Adipose tissue (tissue), 3 donors: ENCODE data around the gene NRAP. TPM values are rescaled to one million over a fixed set of nuclear protein-coding genes. Genes with fewer than 3 reads are reported as not detected.

Source experiments
- H3K27ac ChIP-seq: one replicate; pipeline ENCODE4 v1.5.1; 2013; ENCODE audit warnings: low read depth, low read length
- WGBS, 3 donors: extraction: QIAGEN DNeasy Blood & Tissue Kit; methylation state at CpG; one replicate each; pipeline ENCODE4 v1.1.7; 2013; 5-methylcytosine and 5-hydroxymethylcytosine counted together
- polyA plus RNA-seq, 3 donors: library from polyadenylated mRNA; stranded (reverse); fragments of 200-250 nt; gene quantifications; one replicate each; pipeline ENCODE4 v1.2.3, GENCODE V29; 2013
- donor health status: healthy with polysubstance abuse.
- donor health status: Bipolar disorder and iron deficiency.
- donor health status: healthy.

Gene NRAP
- polyA plus RNA-seq, 3 donors, result 0.04 to 0.22 (median 0.07) TPM

DNA sequence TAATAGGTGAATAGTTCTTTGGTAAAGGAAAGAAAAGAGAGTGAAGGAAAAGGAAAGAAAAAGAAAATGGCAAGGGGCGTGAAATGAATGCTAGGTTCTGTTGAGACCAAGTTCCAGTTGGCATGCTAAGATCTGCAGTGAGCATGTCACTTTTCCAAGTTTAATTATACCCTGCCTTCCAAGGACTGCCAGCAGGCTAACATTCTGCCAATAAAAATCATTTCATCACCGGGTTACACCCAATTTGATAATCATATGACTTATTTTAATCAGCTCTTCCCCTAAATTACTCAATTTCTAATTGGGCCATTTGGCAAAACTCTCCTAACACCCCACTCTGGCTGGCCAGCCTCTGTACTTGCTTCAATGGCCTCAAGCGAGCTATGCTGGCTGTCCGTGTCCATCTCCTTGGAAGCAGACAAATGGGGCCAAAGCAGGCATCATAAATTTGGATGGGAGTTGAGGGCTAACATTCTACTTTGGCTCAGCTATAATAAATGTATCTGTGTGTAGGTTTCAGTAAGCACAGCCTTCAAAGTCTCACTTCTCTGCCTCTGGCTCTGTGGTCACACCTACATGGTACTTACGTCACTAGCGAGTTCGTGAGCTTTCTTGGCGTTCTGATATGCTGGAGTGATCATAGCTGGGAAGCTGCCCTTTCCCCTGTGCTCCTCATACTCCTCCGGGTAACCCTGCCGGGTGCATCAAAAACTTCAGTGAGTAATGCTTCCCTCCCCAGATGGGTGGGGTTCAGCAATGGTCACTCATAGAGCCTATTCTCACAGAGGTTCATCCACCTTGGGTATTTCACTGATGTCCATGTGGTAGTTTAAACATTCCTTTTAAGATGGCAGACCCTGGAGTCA is 17.3 kb downstream of the NRAP start:
- WGBS, 3 donors, result 68 to 90% (median 75%) methylated on average over 10 of the region's 10 CpGs
- no peak overlapping the region for H3K27ac ChIP-seq

DNA sequence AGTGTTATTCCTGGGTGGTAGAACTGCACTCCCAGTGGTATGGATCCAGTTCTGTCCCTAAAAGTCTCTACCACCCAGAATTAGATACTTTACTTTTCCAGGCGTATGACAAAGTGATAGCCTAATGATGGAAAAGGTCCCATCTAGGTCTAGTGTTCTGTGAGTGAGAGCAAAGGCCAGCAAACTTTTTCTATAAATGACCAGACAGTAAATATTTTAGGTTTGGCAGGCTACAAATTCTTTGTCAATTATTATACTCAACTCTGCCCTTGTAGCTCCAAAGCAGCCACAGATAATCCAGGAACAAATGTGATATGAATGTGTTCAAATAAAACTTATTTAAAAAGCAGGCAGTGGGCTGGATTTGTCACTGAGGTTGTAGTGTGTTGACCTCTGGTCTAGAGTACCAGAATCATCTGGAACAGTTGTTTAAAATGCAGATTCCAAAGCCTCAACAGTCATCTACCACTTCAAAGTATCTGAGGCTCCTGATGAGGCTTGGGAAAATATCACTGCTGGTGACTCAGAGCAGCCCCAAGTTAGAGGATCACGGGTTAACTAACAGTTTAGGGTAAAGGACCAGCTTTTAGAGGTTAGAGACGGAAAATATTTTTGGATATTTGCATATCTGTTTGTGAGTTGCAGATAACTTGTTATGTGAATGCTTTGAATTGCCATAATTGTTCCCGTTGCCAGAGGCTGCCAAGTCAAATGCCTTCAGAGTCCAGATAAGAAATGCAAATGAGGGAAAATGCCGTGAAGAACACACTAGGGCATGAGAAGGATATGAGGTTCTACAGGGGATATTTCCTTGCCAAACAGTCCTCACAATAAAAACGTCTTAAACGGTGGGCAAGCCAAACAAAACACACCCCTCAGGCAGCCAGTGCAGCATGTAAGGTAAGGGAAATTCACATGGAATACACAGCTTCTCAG is 19.4 kb downstream of the NRAP start:
- H3K27ac ChIP-seq, result no peak overlapping the region
- 14 to 37% (median 35%) methylated on average over 7 of the region's 7 CpGs for WGBS, 3 donors

DNA sequence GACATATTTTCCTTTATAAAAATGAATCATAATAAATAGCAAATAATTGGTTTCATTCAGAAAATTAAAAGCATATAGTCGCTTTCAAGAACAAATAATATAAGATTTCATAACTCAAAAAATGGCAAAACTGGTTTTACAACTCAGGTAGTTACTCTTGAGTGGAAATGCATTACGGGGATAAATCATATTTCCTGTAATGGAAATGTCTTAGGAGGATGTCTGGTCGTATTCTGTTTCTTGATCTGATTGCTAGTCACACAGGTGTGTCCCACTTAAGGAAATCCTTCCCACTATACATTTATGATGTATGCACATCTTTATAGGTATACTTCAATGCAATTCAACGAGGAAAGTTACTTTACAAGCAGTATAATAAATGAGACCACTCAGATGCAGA is 20.7 kb downstream of the NRAP start:
- WGBS, 3 donors, result 77 to 81% (median 78%) methylated on average over 4 of the region's 4 CpGs
- H3K27ac ChIP-seq, result no peak overlapping the region

DNA sequence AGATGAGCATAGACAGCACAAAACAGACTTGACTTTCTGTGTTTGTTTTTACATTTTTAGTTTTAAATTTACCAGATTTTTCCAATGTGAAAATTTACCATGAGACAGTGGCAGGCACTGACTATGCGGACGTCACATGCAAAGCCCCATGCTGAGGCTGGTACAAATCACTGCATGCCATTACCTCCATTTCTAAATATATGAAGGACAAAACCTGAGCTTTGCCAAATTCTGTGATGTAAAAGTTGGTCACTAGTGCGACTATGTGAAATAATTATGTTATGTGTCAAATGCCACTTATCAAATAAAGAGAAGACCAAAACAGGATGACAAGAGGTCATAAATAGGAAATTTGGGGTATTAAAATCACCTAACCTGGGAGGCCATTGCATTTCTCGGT is 22.1 kb downstream of the NRAP start:
- 68 to 86% (median 82%) methylated on average over 4 of the region's 4 CpGs for WGBS, 3 donors
- no peak overlapping the region for H3K27ac ChIP-seq

GRCh38 chr10:113639966-113640365 is 23.9 kb downstream of the NRAP start:
- WGBS, 3 donors, result 78 to 81% (median 78%) methylated on average over 3 of the region's 3 CpGs
- H3K27ac ChIP-seq, result no peak overlapping the region

DNA sequence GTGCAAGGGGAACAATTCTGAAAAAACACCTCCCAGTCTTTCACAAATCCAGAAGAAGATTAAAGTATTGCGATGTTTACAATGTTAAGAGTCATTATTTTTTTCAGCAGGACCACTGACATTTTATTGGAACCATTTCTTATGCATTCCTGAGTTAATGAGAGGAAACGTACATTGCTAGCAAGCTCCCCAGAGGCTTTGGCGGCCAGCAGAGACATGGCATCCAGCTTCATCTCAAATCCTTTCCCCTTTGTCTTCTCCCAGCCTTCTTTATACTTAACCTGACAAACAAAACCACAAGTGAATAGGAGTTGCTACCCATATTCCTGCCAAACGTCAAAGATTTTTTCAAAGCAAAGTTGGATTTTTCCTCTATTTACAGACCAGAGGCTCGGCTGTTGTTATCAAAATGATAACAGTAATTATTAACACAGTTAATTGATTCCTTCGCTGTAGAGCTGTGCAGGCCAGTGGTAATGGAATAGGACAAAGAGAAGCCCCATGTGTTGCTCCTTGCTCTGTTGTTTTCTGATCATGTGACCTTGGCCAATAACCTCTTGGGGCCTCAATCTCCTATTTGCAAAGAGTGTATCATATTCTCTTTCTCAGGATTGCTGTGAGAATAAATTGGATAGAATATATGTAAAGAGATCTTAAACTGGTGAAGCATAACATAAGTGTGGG is 32.0 kb downstream of the NRAP start:
- 20 to 57% (median 56%) methylated on average over 6 of the region's 6 CpGs for WGBS, 3 donors

GRCh38 chr10:113630929-113631533 is 32.8 kb downstream of the NRAP start:
- no peak overlapping the region for H3K27ac ChIP-seq
- 56 to 92% (median 87%) methylated on average over 5 of the region's 5 CpGs for WGBS, 3 donors

More for the DNA sequence above, 32.0 kb downstream of the NRAP start:
- H3K27ac ChIP-seq, result no peak overlapping the region

- 84 to 86% (median 84%) methylated on average over 2 of the region's 2 CpGs for WGBS, 3 donors
- H3K27ac ChIP-seq, result no peak overlapping the region
These were observed 35.2 kb downstream of the NRAP start for GRCh38 chr10:113628607-113629153.

- 61 to 64% (median 61%) methylated on average over 6 of the region's 6 CpGs for WGBS, 3 donors
These were observed 36.0 kb downstream of the NRAP start for GRCh38 chr10:113627836-113628235.

DNA sequence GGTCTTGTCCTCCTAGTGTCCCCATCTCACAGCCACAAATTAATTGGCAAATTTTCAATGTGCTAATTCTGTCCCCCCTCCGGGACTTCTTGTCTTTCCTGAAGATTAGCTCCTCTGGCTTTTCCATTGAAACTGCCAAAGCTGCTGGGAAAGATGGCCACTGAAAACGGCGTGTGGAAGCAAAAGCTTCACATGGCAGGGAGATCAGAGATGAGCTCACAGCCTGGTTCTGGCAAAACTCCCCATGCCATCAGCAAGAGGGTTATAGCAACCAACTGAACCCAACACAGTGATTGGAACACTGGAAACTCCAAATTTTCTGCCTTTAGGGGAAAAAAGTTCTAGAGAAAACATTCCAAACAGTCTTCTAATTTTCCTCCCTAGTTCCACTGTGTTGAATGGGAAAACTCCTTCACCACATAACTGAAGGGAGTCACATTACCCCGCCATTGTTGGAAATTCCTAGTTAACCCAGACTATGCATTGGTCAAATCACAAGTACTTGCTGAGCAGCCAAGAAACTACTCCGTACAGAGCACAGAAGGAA is 37.0 kb downstream of the NRAP start:
- H3K27ac ChIP-seq, result no peak overlapping the region
- 50 to 67% (median 61%) methylated on average over 5 of the region's 5 CpGs for WGBS, 3 donors

More at GRCh38 chr10:113627836-113628235, 36.0 kb downstream of the NRAP start:
- H3K27ac ChIP-seq, result no peak overlapping the region

DNA sequence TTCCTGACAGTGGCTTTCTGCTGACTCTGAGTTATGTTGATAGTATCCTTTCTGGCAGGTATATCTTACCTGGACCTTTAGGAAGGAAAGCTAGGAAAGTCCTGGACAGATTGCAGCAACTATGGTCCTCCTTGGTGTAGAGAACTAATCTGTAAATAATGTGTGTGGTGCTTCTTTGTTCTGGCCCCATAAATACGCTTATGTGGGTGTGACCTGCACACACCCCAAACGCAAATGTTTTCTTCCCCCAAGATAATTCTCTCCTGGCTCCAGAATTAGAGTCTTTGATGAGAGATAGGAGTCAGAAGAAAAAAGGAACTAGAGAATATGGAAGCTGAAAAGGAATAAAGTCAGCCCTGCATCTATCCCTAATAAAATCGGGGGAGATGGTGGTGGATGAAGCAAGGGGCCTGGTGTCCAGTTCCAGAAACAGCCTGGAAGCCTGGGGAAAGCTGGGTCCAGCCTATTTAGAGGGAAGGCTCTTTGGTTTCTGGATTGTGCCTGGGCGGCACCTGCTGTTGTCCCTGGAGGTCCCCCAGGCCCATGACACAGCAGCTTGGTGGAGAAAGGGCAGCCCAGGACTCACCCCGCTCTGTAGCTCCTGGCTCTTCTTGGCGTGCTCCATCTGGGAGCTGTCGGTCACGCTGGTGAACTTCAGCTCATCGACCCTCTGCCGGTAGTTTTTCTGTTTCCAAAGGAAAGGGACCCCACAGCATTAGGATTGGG is 38.2 kb downstream of the NRAP start:
- H3K27ac ChIP-seq, result no peak overlapping the region
- 86 to 97% (median 86%) methylated on average over 10 of the region's 10 CpGs for WGBS, 3 donors

DNA sequence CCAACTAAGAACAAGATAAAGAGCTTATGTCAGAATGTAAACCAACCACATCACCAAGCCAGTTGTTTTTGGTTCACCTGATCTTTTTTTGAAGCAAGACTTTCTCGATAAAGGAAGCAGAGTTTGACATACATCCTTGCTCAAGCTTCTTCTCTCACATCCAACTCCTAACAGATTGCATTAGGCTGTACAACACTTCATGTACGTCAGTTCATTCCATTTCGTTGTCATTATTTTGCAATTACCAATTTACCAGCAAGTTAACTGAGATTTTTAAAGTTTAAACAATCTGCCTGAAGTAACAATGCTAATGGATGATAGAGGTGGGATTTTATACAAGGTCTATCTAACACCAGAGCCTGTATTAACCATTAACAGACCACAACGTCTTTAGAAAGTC is 41.0 kb downstream of the NRAP start:
- WGBS, 3 donors, result 75 to 86% (median 84%) methylated on average over 4 of the region's 4 CpGs

GRCh38 chr10:113621799-113622198 is 42.0 kb downstream of the NRAP start:
- WGBS, 3 donors, result 75 to 86% (median 82%) methylated on average over 8 of the region's 8 CpGs
- H3K27ac ChIP-seq, result no peak overlapping the region

More for the DNA sequence above, 41.0 kb downstream of the NRAP start:
- no peak overlapping the region for H3K27ac ChIP-seq

- 86 to 94% (median 88%) methylated on average over 9 of the region's 9 CpGs for WGBS, 3 donors
- no peak overlapping the region for H3K27ac ChIP-seq
These were observed 42.9 kb downstream of the NRAP start for GRCh38 chr10:113620936-113621335.

- H3K27ac ChIP-seq, result no peak overlapping the region
- WGBS, 3 donors, result 70 to 89% (median 74%) methylated on average over 8 of the region's 8 CpGs
These were observed 43.3 kb downstream of the NRAP start for GRCh38 chr10:113620511-113620910.

- 48 to 90% (median 89%) methylated on average over 1 of the region's 1 CpG for WGBS, 3 donors
- H3K27ac ChIP-seq, result no peak overlapping the region
These were observed 44.4 kb downstream of the NRAP start for GRCh38 chr10:113619401-113619800.

- 84 to 89% (median 87%) methylated on average over 7 of the region's 7 CpGs for WGBS, 3 donors
These were observed 45.5 kb downstream of the NRAP start for GRCh38 chr10:113618338-113618737.

More at GRCh38 chr10:113618338-113618737, 45.5 kb downstream of the NRAP start:
- H3K27ac ChIP-seq, result no peak overlapping the region
